GM10266 (cell line): ENCODE data around the gene SWAP70.

Source experiments
- DNase-seq: peaks from one replicate; pipeline ENCODE4 v3.0.0; 2012; ENCODE audit errors: extremely low spot score
- TF ChIP-seq, protein P1 (sequence below): IDR thresholded peaks from 2 replicates; pipeline ENCODE4 v1.5.1; 2012; ENCODE audit warnings: mild to moderate bottlenecking, low read depth; ENCODE audit not compliant: control insufficient read depth, insufficient read depth; ENCODE audit errors: missing control alignments

Gene SWAP70

DNA sequence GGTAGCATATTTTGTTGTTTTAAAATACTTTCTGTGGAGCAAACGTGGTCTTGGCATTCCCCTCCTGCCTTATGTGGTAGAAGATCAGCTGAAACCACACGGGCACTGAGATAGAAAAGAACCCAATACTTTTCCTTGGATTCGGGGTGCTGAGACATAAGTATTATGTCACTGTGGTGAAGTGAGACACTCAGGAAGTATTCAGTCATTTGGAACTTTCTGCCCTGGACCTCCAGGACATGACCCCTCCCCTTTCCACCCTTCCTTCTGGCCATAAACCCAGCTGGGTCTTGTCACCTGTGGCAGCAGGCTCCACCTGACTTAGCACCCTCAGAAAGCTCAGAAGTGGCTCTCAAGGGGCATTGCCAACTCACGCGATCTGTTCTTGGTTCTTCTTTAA is 123.4 kb downstream of the SWAP70 start:
- DNase-seq = no peak
- TF ChIP-seq, protein P1, sequence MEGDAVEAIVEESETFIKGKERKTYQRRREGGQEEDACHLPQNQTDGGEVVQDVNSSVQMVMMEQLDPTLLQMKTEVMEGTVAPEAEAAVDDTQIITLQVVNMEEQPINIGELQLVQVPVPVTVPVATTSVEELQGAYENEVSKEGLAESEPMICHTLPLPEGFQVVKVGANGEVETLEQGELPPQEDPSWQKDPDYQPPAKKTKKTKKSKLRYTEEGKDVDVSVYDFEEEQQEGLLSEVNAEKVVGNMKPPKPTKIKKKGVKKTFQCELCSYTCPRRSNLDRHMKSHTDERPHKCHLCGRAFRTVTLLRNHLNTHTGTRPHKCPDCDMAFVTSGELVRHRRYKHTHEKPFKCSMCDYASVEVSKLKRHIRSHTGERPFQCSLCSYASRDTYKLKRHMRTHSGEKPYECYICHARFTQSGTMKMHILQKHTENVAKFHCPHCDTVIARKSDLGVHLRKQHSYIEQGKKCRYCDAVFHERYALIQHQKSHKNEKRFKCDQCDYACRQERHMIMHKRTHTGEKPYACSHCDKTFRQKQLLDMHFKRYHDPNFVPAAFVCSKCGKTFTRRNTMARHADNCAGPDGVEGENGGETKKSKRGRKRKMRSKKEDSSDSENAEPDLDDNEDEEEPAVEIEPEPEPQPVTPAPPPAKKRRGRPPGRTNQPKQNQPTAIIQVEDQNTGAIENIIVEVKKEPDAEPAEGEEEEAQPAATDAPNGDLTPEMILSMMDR = no peak

DNA sequence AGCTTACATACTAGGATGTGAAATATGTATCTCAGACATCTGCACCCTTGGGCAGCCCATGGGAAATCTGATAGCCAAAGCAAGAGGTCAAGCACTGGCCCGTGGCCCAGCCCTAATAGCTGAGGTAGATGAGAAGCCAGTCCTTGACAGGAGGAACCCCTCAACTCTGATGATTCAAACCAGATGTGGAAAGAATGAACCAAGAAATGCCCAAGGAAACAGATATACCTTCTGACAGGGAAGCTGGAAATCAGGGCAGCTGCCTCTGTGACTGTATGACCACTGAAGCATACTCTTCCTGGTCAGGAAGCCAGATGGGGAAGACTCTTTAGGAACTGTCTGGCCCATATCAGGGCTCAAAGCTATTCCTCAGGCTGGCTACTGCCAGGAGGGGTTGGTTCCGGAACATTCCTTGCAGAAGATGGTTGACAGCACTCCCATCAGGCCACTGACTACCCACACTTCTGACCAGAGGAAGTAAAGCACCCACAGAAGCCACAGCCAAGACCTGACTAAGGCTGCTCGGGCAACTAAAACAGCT is 124.2 kb downstream of the SWAP70 start:
- DNase-seq = no peak

DNA sequence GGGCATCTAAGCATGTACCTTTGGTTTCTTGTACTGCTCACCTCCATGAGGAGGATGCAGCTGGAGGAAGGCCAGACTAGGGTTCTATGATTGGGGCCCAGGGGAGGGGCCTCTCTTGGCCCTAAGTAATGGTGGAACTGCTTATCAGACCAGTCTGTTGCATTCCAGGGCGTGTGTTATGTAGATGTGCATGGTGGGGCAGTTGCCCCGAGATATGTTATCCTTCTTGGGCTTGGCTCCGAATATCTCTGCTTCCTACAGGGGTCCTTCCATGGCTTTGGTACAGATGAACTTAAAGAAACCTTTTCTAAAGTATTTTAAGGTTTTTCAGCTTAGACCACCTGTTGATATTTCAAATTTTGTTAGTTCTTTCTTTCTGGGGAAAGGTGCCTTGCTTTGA is 126.0 kb downstream of the SWAP70 start:
- TF ChIP-seq, protein P1 = no peak
- DNase-seq = no peak

More for the DNA sequence above, 124.2 kb downstream of the SWAP70 start:
- TF ChIP-seq, protein P1 = no peak

DNA sequence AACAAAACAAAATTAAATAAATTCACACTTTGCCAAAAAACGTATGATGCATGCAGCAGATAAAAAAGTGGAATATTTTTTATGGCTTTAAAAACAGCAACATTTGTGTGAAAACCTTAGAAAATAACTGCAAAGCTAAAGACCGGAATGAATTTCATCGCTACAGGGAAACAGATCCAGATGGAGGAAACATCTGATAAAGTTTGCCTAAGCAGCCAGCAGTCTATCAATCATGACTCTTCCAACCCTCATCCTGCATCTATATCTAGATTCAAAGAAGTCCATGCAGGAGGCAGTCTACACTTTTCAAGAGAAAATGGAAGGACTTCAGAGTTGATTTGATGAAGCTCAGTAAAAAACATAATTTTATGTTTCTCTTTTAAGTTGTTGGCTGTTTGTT is 126.8 kb downstream of the SWAP70 start:
- no peak for DNase-seq
- TF ChIP-seq, protein P1 = no peak

DNA sequence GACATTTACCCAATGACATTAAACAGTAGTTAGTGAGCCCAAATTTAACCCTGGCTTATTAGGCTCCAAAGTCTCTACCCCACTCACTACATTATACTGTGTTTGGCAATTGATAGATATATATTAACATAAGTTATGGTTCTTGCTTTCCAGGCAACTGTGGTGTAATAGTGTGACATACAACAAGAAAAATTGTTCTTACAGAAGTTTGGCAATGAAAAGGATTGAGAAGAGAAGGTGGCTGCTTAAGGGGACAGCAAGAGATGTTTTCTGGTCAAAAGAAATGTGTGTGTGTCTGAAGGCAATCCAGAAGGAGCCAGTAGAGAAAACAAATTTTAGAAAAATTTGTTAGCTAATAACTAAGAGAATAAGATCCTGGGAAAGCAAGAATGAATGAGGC is 132.4 kb downstream of the SWAP70 start:
- DNase-seq = no peak
- TF ChIP-seq, protein P1 = no peak

DNA sequence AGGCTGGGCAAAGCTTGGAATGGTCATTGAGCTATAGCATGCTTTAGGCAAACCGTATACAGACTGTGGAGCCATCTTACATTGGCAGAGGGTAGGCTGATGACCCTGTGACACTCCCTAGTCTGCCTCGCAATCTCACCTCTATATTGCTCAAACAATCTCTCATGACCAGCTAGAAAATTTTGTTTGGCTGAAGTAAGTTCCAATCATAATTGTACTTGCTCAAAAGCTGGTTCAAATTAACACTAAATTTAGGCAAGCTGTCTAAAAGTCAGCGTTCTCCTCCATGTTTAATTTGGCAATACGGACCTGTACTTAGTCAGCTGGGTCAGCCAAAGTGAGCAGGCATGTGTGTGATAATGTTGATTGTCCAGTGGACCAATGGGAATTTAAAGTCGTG is 133.0 kb downstream of the SWAP70 start:
- DNase-seq = no peak
- TF ChIP-seq, protein P1 = no peak

DNA sequence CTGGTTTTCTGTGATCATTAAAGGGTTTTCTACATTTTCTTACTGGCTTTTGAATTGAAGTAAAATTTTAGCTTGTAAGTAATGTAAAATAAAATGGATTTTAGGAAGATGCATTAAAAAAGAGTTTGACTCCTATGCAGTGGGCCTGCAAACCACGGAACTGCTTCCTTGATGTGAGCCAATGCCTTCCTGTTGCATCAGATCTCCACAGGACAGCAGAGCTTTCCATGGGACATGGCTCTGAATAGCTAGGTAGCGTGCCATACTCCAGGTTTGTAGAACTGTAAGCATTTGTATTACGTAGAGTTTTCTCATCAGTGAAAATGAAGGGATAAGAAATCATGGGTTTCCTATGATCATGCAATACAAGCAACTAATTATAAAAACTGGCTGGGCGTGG is 133.4 kb downstream of the SWAP70 start:
- DNase-seq = no peak
- TF ChIP-seq, protein P1 = no peak
